Measurements from ENCODE around the gene ERCC5.
A peak's percentile ranks its signal among the peaks of the same experiment; 100 is the strongest.

ERCC5 gene

DNA sequence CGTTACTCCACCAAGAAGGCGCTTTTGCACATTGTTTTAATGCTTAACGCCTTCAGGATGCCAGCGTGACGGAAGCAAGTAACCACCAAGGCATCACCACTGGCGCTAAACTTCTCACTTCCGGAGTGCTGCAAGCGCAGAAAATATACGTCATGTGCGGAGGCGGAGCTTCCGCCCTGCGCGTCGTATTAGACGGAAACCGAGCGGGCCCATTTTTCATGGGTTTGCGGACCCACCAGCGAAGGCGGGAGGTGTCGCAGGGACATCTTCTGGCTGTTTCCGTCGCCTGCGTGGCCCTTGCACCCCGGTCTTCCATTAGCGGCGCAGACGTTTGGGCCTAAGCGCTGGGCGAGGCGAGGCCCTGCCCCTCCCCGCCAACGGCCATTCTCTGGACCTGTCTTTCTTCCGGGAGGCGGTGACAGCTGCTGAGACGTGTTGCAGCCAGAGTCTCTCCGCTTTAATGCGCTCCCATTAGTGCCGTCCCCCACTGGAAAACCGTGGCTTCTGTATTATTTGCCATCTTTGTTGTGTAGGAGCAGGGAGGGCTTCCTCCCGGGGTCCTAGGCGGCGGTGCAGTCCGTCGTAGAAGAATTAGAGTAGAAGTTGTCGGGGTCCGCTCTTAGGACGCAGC, at the start of gene ERCC5:
Gene ERCC5 (plus strand): TSS at position 403 of the 631 bp plus-strand sequence. CDS start 235 bp downstream, outside the sequence.
- no peak for FAIRE-seq
- peak; percentile 75 for DNase-seq (ENCODE audit: low spot score)

DNA sequence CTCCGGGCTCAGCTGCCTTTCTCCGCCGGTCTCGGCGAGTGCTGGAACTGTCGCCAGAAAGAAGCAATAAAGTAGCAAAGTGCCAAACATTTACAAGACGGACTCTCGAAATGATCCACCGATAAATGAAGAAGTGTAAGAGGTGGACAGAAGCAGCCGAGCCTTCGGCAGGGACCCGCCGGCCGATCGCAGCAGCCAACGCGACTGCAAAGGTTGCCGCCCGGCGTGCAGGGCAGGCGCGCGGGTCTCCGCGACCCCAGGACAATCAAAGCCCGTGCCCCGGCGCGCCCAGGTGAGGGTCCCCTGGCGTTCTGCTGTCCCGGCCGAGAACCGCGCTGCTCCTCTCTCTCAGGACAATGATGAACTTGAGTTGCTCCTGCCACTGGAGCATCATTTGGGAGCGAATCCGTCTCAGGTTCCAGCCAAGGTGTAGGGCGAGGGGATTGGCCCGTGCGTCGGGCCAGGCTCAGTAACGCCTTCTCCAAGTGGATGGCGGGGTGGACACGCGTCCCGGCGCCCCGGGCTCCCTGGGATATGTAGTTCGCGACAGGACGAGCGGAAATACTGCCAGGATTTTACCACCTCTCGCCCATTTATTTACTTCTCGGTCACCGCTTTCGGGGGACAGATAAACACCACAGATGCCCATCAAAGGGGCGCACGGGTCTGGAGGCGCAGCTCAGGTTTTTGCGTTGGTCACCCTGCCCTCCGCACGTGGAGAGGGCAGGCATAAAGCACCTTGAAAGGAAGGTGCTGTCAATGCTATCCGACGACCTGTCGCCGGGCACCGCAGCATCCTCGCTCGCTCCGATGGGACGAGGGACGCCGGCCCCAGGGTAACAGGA, 47.0 kb upstream of the ERCC5 start, which contains the start of the genes BIVM and POGLUT2:
Gene BIVM (plus strand): TSS at position 539 of the 845 bp plus-strand sequence. CDS start 8,149 bp downstream, outside the sequence.
Gene POGLUT2 (minus strand): TSS at position 396 of the 845 bp plus-strand sequence. CDS start 306 bp downstream, at position 90.
- FAIRE-seq: no peak
- DNase-seq (ENCODE audit: low spot score): peak; percentile 92

DNA sequence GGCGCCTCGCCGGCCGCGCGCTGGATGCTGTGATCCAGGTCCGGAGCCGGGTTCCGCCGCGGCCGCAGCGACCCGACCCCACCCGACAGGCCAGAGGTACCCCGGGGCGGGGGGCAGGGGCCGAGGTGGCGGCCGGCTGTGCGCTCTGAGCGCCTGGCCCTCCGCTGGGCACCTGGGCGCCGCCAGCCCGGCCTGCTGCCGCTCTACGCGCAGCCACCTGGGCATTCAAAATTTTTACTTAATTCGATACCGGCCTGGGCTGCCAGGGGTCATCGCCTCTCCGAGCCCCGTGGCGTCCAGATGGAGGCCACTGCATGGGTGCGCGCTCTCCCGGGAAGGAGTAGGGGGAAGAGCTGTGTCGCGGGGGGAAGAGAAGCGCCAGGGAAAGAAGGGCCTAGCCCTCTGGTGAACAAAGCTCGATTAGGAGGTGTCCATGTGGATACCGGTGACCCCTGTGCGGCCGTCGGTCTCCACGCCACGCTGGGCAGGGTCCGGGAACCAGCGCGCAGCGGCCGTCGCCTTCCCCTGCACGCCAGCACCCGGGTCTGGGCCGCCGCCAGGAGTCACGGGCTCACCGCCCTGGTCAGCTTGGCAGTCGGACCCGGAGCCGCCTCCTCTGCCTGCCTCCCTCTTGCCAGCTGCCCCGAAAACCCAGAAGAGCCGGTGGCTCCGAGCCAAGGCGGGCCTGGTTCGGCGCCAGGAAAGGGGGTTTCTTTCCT, 46.2 kb upstream of the ERCC5 start:
- FAIRE-seq (no peak), DNase-seq (ENCODE audit: low spot score) (peak; percentile 14)

DNA sequence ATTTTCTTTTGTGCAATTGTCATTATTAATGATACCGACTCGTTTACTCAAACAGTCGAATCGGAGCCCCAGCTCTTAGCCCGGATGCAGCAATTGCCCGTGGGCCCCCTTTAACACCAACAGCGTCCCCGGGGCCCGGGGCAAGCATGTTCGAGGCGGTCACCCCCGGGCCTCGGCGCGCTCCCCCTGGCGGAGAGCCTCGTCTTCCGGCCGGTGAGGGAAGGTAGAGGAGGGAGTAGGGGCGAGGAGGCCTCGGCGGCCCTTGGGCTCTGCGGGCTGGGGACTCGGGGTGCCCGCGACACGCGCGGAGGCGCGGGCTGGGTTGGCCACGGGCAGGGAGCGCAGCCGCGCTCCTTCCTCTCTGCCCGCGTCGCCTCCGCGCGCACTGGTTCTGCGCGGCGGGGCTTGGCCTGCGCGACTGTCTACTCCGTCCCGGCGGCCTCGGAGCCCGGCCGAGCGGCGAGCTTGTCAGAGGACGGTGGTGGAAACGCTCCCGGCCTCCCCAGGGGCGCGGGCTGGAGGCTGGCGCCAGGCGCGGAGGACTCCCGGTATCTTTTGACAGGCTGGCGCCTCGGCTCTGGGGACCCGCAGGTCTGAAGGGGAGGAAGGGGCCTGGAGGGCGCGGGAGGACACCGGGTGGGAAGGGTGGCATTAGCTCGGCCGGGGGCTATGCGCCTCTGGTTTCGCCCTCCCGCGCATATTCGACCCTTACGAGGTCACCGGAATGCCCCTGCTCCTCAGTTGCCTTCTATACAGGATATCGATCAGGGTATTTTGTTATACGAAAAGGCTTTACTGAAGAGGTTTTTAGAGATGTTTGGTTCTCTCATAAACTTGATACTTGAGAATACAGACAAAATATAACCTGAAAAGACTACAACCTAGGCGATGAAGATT, 45.4 kb upstream of the ERCC5 start:
- peak; percentile 80 for DNase-seq (ENCODE audit: low spot score)

DNA sequence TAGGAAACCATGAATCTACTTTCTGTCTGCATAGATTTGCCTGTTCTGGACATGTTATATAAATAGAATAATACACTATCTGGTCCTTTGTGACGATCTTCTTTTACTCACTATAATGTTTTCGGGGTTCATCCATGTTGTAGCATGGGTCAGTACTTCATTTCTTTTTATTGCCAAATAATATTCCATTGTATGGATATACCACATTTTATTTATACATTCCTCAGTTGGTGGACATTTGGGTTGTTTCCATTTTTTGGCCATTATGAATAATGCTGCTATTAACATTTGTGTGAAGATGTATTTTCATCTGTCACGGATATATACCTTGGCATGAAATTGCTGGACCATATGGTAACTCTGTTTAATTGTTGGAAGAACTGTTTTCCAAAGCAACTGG, 40.2 kb upstream of the ERCC5 start:
- no peak for DNase-seq (ENCODE audit: low spot score)

More for the DNA sequence above, 45.4 kb upstream of the ERCC5 start:
- no peak for FAIRE-seq

DNA sequence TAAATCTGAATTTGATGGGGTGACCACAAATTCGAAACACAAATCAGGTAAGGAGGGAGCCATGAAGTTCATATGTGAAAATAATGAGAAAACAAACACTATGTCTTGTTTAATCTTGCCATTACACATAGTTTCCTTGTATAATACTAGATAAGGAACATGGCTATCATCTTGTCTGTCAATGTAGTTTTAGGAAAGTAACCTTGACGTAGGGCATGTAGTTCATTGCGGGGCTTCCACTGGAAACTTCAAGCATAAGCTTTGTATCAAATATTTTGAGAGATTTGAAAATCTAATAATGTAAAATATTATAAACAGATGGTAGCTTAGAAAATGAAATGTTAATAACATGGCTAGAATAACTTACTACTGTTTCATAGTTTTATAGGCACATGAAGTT, 38.1 kb upstream of the ERCC5 start:
- FAIRE-seq (no peak), DNase-seq (ENCODE audit: low spot score) (no peak)

More for the DNA sequence above, 40.2 kb upstream of the ERCC5 start:
- FAIRE-seq: no peak

DNA sequence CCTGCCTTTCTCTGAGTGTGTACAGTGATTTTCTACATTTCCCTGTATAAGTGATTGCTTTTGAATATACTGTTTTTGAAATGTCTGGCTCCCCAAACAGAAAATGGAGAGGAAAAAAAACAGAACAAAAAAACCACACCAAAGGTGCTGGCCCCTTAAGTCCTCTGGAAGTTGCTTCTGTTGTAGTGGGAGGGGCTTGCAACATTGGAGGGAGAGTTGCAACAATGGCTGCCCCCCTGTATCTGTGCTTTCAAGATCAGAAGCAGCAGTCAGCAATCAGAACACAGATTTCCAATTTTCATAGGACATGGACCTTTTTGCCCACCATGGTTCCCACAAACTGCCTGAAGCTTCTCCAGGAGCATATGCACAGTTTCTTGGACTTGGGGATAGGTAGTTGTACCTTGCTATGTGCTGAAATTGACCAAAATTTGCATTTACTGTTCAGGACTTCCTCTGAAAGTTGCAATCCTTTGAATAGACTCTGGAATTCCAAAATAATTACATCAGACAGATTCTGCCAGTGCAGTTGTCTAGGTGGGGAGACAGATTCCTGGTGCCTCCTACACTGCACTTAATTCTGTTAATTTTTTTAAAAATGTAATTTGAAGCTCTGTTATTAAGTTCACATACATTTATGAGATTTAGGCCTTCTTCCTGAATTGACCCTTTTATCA, 33.1 kb upstream of the ERCC5 start:
- no peak for FAIRE-seq
- peak; percentile 5 for DNase-seq (ENCODE audit: low spot score)

DNA sequence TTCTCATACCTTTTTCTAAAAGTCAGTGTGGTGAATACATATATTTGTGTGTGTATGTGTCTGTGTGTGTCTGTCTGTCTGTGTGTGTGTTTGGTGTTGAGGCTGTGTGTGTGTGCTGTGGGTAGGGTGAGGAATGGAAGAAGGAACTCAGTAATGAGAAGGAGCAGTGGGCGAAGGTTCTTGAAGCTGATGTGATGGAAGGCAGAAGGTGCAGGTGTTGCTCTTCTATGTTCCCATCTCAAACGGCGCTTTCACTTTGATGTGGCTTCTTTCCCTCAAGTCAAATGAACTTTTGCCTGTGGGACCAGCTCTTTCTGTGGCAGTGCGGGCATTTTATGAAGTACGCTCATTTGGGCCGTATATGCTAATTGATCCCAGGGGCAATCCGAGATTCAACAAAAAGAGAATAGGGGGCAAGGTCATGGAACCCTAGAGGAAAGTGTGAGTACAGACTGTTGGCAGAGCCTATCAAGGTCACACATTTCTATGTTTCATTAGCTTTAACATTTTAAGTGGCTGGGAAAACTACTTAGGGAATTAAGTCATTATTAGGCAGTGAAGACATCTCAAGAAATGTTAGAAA, 31.7 kb upstream of the ERCC5 start:
- no peak for DNase-seq (ENCODE audit: low spot score)
- no peak for FAIRE-seq

DNA sequence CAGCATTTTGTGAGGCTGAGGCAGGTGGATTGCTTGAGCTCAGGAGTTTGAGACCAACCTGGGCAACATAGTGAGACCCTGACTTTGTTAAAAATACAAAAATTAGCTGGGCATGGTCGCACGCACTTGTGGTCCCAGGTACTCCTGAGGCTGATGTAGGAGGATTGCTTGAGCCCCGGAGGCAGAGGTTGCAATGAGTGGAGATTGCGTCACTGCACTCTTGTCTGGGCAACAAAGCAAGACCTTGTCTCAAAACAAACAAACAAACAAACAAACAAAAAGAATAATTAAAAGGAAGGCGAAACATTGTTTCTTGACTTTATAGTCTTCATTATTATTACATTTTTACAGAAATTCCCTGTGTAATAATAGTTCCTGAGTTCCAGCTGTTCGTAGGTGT, 31.0 kb upstream of the ERCC5 start:
- no peak for FAIRE-seq
- DNase-seq (ENCODE audit: low spot score): no peak

DNA sequence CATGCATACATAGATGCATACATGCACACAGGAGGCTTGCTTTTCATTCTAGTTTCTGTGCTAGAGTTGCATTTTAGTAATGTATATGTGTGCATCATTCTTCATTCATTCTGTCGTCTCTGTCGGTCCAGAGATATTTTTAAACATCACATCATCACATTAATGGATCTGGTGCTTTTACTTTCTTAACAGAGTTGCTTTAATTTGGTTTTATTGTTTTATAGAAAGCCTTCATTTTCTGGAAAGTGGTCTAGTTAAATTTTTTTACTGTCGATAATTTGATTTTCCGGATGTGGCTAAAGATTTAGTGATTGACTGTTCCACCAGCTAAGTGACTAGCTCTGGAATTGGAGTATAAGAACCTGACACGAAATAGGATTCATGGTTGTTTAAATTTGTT, 30.0 kb upstream of the ERCC5 start:
- DNase-seq (ENCODE audit: low spot score): no peak
- no peak for FAIRE-seq

DNA sequence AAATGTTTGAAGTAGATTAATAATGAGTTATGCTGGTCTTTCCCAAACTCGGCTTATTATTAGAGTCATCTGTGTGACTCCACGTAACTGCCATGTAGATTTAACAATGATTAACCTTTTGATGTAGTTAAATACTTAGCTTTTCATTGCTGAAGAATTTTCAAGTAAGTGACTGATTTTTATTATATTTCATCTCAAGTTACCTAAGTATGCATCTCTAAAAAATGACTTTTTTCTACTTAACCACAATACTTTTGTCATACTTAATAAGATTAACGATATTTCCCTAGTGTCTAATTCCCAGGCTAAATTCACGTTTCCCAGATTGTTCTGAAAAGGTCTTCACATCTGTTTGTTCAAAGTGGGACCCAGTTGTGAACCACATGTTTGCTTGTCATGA, 29.1 kb upstream of the ERCC5 start:
- DNase-seq (ENCODE audit: low spot score): no peak
- FAIRE-seq: no peak

DNA sequence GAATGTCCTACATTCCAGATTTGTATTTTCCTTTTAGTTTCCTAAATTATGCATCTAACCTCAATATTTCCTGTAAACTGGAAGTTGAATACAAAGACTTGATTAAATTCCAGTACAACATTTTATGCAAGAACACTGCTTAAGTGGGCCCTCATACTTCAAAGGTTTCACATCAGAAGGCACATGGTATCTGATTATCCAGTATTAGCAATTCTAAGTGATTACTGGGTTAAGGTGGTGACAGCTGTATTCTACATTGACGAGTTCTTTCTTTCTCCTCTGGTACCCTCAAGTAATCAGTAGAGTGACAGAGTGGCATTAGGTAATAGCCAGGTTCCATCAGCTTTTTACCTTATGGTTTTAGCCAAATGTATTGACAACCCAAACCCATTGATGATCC, 28.6 kb upstream of the ERCC5 start:
- FAIRE-seq: no peak

DNA sequence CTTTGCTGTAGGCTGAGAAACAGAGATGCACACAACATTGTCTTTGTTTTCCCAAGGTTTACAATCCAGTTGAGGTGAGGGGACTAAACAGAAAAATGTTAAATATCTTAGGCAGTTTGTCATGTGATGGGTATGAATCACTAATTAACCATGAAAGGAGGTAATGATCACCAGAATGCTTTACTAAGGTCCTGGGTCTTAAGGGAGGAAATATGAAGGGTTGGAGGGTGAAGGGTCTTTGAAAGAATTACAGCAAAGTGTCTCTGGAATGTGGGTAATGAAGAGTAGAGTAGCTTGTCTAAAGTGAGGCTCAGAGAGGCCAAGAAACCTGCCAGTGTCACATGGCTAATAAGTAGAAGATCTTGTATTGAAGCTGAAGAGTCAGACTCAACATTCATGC, 27.9 kb upstream of the ERCC5 start:
- DNase-seq (ENCODE audit: low spot score) (no peak), FAIRE-seq (no peak)

More for the DNA sequence above, 28.6 kb upstream of the ERCC5 start:
- no peak for DNase-seq (ENCODE audit: low spot score)

DNA sequence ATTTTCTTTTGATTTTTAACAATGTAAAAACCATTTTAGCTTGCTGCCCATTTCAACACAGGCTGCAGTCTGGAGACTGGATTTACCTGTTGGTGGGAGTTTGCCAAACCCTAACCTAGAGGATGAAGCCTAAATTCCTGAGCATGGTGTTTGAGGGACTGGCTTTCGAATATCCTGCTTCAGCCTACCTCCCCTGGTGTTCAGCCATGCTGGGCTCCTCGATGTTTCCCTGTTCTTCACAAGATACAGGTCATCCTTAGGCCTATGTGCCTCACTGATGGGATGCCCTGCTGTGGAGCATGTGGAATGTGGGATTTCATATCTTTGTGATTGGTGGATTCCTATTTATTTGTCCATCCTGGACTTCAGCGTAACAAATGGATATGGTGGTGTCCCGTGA, 20.4 kb upstream of the ERCC5 start:
- no peak for FAIRE-seq

DNA sequence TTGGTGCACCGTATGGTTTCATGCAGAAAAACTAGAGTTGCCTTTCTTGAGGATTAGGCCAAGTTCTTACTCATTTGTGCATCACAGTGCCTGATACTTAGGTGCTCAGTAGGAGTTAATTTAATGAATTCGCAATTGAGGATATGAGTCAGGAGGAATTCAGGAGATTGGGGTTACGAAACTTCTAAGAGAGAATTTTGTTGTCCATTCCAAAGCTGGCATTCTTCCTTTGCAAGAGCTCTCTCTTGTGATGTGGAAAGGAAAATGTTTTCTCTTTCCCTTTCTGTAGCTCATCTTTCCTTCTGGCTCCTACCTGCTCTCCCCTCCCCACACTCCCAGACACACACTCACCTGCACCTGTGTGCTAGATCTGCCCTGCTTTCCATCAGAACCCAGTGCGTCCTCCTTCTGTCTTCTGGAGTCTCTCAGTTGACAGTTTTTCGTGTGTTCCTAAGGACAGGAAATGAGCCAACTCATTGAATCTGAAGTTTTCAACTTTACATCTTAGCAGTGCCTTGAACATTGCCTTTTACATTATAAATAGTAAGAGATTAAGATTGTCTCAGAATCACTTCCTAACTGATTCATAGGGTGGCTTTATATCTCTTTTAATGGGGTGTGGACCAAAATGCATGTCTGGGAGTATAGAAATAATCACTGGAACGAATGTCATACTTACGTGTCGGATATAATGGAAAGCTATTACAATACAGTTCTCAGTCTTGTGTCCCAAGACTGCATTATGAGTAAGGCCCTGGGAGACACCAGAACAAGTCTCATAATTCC, 19.7 kb upstream of the ERCC5 start:
- FAIRE-seq: no peak

More for the DNA sequence above, 20.4 kb upstream of the ERCC5 start:
- no peak for DNase-seq (ENCODE audit: low spot score)

DNA sequence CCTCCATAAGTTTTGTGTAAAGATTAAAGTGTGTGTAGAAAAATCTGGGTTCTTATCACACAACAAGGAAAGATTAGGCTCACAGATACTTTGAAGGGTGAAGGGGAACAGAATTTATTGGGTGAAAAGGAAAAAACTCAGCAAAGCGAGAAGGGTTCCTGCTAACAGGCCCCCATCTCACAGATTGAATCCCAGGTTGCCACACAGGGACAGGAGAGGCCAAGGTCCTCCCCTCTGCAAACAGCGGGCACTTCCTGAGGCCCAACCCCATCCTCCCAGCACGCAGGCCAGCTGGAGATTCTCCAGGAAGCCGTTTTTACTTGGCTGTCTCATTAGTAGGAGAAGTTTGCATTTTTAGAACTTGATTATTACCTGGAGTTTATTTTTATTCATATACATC, 15.2 kb upstream of the ERCC5 start:
- FAIRE-seq: no peak

More for the DNA sequence above, 19.7 kb upstream of the ERCC5 start:
- DNase-seq (ENCODE audit: low spot score): peak; percentile 4

DNA sequence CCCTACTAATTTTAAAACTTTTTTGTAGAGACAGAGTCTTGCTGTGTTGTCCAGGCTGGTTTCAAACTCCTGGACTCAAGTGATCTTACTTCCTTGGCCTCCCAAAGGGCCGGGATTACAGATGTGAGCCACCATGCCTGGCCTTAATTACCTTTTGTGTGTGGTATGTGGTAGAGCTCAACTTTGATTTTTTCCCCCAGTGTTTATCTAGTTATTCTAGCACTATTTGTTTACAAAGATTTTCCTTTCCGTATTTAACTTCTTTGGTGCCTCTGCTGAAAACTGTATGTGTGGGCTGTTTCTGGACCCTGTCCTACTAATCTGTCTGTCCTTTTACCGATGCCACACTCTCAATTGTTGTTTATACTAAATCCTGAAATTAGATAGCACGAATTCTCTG, 9.4 kb upstream of the ERCC5 start:
- no peak for FAIRE-seq
- DNase-seq (ENCODE audit: low spot score): no peak

More for the DNA sequence above, 15.2 kb upstream of the ERCC5 start:
- DNase-seq (ENCODE audit: low spot score): no peak

DNA sequence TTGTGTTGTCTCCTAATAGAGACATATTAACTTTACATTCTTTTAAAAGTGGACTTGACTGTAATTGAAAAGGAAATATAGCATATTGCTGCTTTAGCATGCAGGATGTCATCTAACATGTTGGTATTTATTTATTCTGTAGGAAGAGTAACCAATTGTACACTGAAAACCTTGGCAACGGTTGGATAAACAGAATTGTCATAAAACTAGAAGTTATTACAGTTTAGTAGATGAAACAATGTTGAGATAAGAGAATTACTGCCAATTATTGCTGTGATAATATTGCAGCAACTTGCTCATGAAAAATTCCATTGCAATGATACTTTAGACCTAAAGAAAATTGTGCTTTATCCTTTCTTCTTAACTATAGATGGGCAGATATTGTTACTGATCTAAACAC, 7.6 kb upstream of the ERCC5 start:
- no peak for FAIRE-seq

DNA sequence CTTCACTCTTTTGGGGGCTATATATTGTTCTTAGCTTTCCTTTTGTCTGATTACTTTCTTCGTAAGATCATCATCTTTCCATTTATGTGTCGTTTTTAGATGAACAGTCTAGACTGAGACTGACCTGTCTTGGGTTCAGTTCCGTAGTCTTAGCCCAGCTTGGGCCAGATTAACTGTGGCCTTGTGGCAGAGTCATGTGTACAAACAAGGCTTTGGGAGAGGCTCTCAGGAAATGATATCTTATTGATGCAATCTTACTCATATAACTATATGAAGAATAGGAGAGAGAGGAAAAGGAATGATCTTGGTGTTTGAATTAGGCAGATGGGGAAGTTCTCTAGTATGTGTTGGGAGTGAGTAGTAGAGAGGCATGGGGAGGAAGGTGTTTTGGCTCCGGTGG, 6.8 kb upstream of the ERCC5 start:
- no peak for FAIRE-seq
- no peak for DNase-seq (ENCODE audit: low spot score)

More for the DNA sequence above, 7.6 kb upstream of the ERCC5 start:
- no peak for DNase-seq (ENCODE audit: low spot score)

Measured in urothelium cell line (cell line).